HepG2 (cell line): ENCODE results near the gene RHOBTB1. TPM values are rescaled to one million over a fixed set of nuclear protein-coding genes. Genes with fewer than 3 reads are reported as not detected.

ENCODE experiments used
- ARNTL ChIP-seq: sonication (generic); formaldehyde crosslinking; IDR thresholded peaks from 2 replicates; pipeline ENCODE4 v1.4.0; 2020; ENCODE audit warnings: mild to moderate bottlenecking, missing genetic modification reagents
- BHLHE40 ChIP-seq: IDR thresholded peaks from 2 replicates; pipeline ENCODE4 v1.6.1; 2011; ENCODE audit warnings: low read length, improper control_type of control experiment
- ETV5 ChIP-seq: IDR thresholded peaks from 2 replicates; pipeline ENCODE4 v1.6.1; 2018; ENCODE audit warnings: missing biosample characterization, missing genetic modification reagents, inconsistent platforms, borderline replicate concordance
- HMGXB3 ChIP-seq: sonication (generic); formaldehyde crosslinking; IDR thresholded peaks from 2 replicates; pipeline ENCODE4 v1.4.0; 2020; ENCODE audit warnings: missing genetic modification reagents, borderline replicate concordance
- KDM5B ChIP-seq: sonication (generic); formaldehyde crosslinking; IDR thresholded peaks from 2 replicates; pipeline ENCODE4 v1.4.0; 2020; ENCODE audit warnings: missing genetic modification reagents, mild to moderate bottlenecking, borderline replicate concordance
- MED8 ChIP-seq: sonication (generic); formaldehyde crosslinking; IDR thresholded peaks from 2 replicates; pipeline ENCODE4 v1.8.1; 2023; ENCODE audit warnings: mild to moderate bottlenecking, missing genetic modification reagents; ENCODE audit not compliant: insufficient replicate concordance
- NFKBIZ ChIP-seq: IDR thresholded peaks from 2 replicates; pipeline ENCODE4 v1.6.1; 2018; ENCODE audit warnings: missing genetic modification reagents, missing compliant biosample characterization
- PAXIP1 ChIP-seq: sonication (generic); formaldehyde crosslinking; conservative IDR thresholded peaks from 2 replicates; pipeline ENCODE4 v1.4.0; 2020; ENCODE audit warnings: mild to moderate bottlenecking, missing genetic modification reagents, moderate library complexity
- PITX1 ChIP-seq: sonication (generic); formaldehyde crosslinking; IDR thresholded peaks from 2 replicates; pipeline ENCODE4 v1.5.1; 2020; ENCODE audit warnings: mild to moderate bottlenecking, missing genetic modification reagents
- SMC3 ChIP-seq: IDR thresholded peaks from 2 replicates; pipeline ENCODE4 v1.6.1; 2011; ENCODE audit warnings: low read length, improper control_type of control experiment
- TBX3 ChIP-seq: fragments of 450-650 bp; IDR thresholded peaks from 2 replicates; pipeline ENCODE4 v1.6.1; 2017; ENCODE audit warnings: antibody characterized with exemption, mild to moderate bottlenecking, inconsistent platforms, borderline replicate concordance
- THAP11 ChIP-seq: IDR thresholded peaks from 2 replicates; pipeline ENCODE4 v1.6.1; 2016; ENCODE audit warnings: missing biosample characterization, missing genetic modification reagents
- TOPORS ChIP-seq: sonication (generic); formaldehyde crosslinking; IDR thresholded peaks from 2 replicates; pipeline ENCODE4 v1.8.0; 2023; ENCODE audit warnings: mild to moderate bottlenecking, missing genetic modification reagents
- ZBTB33 ChIP-seq: sonication (generic); formaldehyde crosslinking; IDR thresholded peaks from 2 replicates; pipeline ENCODE4 v1.4.0; 2020; ENCODE audit warnings: missing genetic modification reagents
- ZNF3 ChIP-seq: IDR thresholded peaks from 2 replicates; pipeline ENCODE4 v1.7.0; 2017; ENCODE audit warnings: inconsistent platforms
- ZNF337 ChIP-seq: sonication (generic); formaldehyde crosslinking; IDR thresholded peaks from 2 replicates; pipeline ENCODE4 v1.5.1; 2020; ENCODE audit warnings: missing genetic modification reagents, low read depth, mild to moderate bottlenecking, borderline replicate concordance
- ZNF552 ChIP-seq: sonication (generic); formaldehyde crosslinking; IDR thresholded peaks from 2 replicates; pipeline ENCODE4 v1.9.0; 2022; ENCODE audit warnings: missing genetic modification reagents, mild to moderate bottlenecking, borderline replicate concordance
- ZNF597 ChIP-seq: sonication (generic); formaldehyde crosslinking; IDR thresholded peaks from 2 replicates; pipeline ENCODE4 v1.5.0; 2020; ENCODE audit warnings: missing genetic modification reagents
- ZNF614 ChIP-seq: IDR thresholded peaks from 2 replicates; pipeline ENCODE4 v1.6.1; 2018; ENCODE audit warnings: missing biosample characterization, missing genetic modification reagents, inconsistent platforms, borderline replicate concordance
- ZNF776 ChIP-seq: sonication (generic); formaldehyde crosslinking; IDR thresholded peaks from 2 replicates; pipeline ENCODE4 v1.4.0; 2020; ENCODE audit warnings: mild to moderate bottlenecking, missing genetic modification reagents
- polyA plus RNA-seq, 8 experiments: library from polyadenylated mRNA; depleted of rRNA in 3 of 8; stranded (reverse) in 7 of 8; unstranded in 1 of 8; fragments of >200 nt; fragmentation: Illumina TruSeq in 4 of 8; extraction: Trizol in 4 of 8; gene quantifications; 2 replicates each; pipeline versions ENCODE4 v1.2.1 to v1.2.3, GENCODE V29; 2011 to 2016; ENCODE audit warnings: low read depth in 4 of 8, missing spikeins in 1 of 8, mixed read lengths in 1 of 8; ENCODE audit not compliant: insufficient read depth in 1 of 8
- total RNA-seq, 5 experiments: library from RNA; depleted of rRNA; stranded (reverse); fragments of >200 nt; fragmentation: Illumina TruSeq; extraction: Trizol; gene quantifications; 2 replicates each; pipeline ENCODE4 v1.2.3, GENCODE V29; 2016; ENCODE audit warnings: low read depth in 1 of 5

The RHOBTB1 gene
- total and polyA plus RNA-seq, 2 of the 13 experiments (the other 11 are each of a cell fraction or from before 2014, with no cell fraction given), result 18.8 to 59.5 TPM

- no peak for TF ChIP-seq HMGXB3 (CRISPR knock-in tag)
- TF ChIP-seq TBX3, result peak; percentile 44; the same call in 1 of the 2 replicates
- no peak for TF ChIP-seq SMC3
- 0 out of 2 replicates have a peak, but pooled peaks have one; percentile 37 for TF ChIP-seq THAP11 (CRISPR knock-in tag)
- no peak for TF ChIP-seq ZNF552
- TF ChIP-seq ZNF776, result no peak
- no peak for TF ChIP-seq ZBTB33 (CRISPR knock-in tag)
- peak; percentile 42; the same call in 1 of the 2 replicates for TF ChIP-seq PAXIP1 (CRISPR knock-in tag)
- no peak for TF ChIP-seq KDM5B (CRISPR knock-in tag)
- no peak for TF ChIP-seq MED8 (CRISPR knock-in tag)
- no peak for TF ChIP-seq ZNF597 (CRISPR knock-in tag)
- TF ChIP-seq ETV5, result 0 out of 2 replicates have a peak, but pooled peaks have one; percentile 17
- no peak for TF ChIP-seq ZNF614 (CRISPR knock-in tag)
- no peak for TF ChIP-seq ZNF3
- TF ChIP-seq NFKBIZ, result no peak
- no peak for TF ChIP-seq ARNTL (CRISPR knock-in tag)
- TF ChIP-seq ZNF337 (CRISPR knock-in tag), result no peak
- no peak for TF ChIP-seq TOPORS (CRISPR knock-in tag)
- no peak for TF ChIP-seq PITX1 (CRISPR knock-in tag)
- TF ChIP-seq BHLHE40, result no peak
Observed at GRCh38 chr10:60955957-60956425, 12.0 kb upstream of the RHOBTB1 start (continued).
